GM08714 (cell line): ENCODE results near the gene CDYL.

Experiments
- H3K4me3 ChIP-seq: fragments of 200-500 bp; sonication (Bioruptor generic); 2 replicates; pipeline ENCODE4 v1.5.1; 2014; ENCODE audit warnings: mild to moderate bottlenecking, low read length, inconsistent platforms
- ZNF274 ChIP-seq: IDR thresholded peaks from 2 replicates; pipeline ENCODE4 v1.6.1; 2012; ENCODE audit warnings: mild to moderate bottlenecking, low read depth, low read length

CDYL gene

DNA sequence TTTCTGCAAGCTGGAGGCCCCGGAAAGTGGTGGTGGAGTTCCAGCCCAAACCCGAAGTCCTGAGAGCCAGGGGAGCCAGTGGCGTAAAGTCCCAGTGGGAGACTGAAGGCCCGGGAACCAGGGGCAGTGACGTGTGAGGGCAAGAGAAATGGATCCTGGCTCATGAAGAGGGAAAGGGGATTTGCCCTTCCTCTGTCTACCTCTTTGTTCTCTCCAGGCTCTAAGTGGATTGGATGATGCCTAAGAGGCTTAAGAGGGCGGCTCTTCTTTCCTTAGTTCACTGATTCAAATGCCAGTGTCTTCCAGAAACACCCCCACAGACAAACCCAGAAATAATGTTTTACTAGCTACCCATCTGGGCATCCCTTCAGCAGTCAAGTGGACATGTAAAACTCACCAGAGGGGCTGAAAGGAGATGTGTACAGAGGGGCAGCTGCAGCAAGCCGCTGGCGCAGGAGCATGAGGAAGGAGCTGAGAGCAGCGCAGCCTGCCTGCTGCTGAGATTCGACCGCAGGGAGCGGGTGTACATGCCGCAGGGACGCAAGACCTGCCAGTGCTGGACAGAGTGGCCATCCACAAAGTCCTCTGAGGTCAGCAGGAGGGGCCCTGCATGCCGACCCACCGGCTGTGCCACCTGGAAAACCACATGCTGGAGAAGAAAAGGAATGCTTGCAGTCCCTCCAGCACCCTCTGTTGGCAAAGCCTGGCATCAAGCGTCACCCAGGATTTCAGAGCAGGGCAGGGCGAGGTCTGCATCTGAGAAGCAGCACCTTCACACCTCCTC is 29.5 kb downstream of the CDYL start:
- H3K4me3 ChIP-seq, result no peak overlapping the region
- TF ChIP-seq ZNF274, result no peak

DNA sequence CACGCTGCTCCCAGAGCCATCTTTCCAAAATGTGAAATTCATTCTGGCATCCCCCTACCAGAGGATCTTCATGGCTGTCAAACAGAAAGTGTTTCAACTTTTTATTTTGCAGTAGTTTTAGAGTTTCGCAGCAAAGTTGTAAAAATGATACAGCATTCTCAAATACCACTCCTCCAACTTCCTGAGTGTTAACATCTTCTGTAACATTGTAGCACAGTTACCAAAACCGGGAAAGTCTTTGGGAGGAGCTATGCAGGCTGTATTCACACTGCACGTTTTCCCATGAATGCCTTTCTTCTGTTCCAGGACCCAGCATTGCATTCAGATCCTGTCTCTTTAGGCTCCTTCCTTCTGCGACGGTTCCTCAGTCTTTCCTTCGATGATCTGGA is 30.1 kb downstream of the CDYL start:
- no peak overlapping the region for H3K4me3 ChIP-seq
- TF ChIP-seq ZNF274, result no peak

DNA sequence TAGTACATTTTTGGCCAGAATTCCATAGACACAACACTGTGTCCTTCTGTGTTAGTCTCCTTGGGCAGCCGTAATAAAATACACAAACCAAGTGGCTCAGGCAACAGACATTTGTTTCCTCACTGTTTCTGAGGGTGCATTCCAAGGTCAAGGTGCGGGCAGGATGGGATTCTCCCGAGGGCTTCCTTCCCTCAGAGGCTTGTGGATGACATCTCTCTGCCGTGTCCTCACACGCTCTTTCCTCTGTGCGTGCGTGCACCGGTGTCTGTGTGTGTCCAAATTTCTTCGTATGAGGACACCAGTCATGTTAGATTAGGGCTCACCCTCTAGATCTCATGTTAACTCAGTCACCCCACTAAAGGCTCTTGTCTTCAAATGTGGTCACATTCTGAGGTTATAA is 30.6 kb downstream of the CDYL start:
- no peak overlapping the region for H3K4me3 ChIP-seq
- TF ChIP-seq ZNF274, result no peak

DNA sequence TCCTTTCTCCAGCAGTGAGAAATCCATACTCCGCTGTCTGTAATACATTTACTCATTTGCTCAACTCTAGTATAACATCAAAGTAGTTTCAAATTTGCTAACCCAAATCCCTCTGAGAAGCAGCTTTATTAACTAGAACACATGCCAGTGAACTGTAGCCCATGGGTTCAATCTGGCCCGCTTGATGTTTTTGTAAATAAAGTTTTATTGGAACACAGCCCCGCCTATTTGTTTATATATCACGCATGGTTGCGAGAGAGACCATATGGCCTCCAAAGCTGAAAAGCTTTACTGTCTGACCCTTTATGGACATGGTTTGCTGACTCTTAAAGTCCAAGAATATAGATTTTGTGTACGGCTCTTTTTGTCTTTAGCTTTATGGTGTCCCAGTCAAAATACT is 32.2 kb downstream of the CDYL start:
- H3K4me3 ChIP-seq, result no peak overlapping the region

DNA sequence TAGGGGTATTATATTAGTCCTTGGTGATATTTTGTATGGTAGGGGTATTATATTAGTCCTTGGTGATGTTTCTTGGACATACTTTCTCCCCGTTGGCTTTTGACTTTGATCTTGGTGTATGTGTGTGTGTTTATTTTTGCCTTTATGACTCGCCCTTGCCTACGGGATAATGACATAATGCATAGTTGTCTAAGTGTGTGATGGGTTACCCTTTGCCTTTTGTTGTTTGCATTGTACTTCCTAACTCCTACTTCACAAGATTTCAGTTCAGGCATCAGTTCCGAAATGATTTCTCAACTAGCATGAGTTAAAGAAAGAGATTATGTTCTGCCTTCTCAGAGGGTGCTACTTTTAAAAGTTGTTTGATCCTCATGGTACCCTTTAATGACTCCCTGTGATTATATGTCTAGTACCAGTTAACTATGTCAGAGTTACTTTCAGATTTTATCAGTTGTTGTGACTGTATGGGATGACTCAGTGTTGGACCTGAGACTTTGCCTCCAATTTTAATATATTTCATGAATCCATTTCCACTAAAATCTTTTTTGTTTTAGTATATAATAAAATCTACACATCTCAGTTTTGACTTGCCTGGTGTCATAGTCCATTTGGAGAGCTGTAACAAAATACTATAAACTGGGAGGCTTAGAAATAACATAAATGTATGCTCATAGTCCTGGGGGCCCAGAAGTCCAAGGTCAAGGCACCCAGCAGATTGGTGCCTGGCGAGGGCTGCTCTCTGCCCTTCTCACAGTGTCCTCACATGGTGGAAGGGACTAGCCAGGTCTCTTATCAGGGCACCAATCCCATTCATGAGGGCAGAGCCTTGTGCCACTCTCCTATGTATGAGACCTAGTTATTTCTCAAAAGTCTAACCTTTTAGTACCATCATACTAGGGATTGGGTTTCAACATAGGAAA is 34.1 kb downstream of the CDYL start:
- no peak overlapping the region for H3K4me3 ChIP-seq
- no peak for TF ChIP-seq ZNF274

More for the DNA sequence above, 32.2 kb downstream of the CDYL start:
- no peak for TF ChIP-seq ZNF274

DNA sequence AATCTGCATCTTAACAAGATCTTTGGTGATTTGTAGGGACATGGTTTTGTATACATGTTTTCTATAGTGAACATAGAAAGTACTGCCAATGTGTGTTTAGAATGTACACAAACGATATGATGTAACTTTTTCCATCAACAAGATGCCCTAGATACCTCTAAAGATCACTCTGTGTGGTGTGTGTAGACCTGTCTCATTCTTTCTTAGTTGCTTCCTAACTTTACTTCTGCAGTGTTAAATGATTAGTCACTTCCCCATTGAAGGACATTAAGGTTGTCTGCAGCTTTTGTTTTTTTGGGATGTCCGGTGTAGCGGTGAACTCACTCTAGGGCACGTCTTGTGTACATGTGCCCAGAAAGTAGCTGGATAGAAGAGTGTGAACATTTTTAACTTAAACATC is 35.9 kb downstream of the CDYL start:
- no peak for TF ChIP-seq ZNF274
- no peak overlapping the region for H3K4me3 ChIP-seq

DNA sequence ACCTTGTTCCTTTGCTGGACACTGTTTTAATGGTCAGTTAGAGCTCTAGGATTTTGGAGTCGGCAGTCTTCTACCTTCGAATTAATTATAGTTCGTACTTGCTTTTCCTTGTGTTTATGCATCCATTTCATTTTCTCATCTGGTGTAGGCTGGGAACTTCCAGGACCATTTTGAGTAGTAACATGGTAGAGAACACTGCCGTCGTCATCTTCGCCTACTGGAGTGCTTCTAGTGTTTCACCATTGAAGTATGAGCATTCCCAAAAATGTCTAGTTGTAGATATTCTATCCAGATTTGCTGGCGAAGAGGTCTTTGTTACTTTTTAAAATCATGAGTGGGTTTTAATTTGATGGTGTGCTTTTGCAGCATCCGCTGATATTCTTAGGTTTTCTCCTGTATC is 36.9 kb downstream of the CDYL start:
- TF ChIP-seq ZNF274, result no peak
- H3K4me3 ChIP-seq, result no peak overlapping the region

DNA sequence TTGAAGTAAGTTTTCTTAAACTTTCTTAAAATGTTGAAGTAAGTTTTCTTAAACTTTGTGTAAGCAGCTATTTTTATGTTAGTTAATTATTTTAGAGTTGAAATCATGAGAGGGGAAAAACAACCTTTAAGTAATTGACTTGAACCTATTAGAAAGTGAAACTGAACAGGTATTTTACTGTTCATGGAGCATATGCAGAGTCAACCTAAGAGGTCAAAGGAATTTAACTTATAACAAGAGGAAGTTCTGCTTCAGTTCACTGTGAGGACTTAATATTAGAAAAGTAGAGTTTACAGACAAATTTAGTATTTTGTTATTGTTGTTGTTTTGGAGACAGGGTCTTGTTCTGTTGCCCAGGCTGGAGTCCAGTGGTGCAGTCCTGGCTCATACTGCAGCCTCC is 38.0 kb downstream of the CDYL start:
- no peak for TF ChIP-seq ZNF274
- H3K4me3 ChIP-seq, result peak overlapping the region; percentile 21; the same call in 1 of the 2 replicates

DNA sequence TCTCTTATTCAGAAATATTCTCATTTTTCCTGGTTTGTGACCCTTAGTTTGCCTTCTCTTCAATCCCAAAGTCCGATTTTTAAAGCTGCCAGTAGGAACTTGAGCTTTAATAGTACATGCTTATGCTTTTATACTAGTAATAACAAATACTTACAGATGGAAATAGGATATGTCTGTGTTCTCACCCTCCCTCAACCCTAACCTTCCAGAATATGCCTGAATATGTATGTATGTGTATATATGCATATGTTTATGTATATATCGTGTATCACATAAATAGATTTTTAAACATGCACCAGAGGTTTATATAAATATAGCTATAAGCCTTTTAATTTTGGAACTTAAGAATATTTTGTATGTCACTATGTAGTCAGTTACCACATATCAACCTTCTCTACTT is 38.8 kb downstream of the CDYL start:
- no peak overlapping the region for H3K4me3 ChIP-seq
- TF ChIP-seq ZNF274, result no peak

DNA sequence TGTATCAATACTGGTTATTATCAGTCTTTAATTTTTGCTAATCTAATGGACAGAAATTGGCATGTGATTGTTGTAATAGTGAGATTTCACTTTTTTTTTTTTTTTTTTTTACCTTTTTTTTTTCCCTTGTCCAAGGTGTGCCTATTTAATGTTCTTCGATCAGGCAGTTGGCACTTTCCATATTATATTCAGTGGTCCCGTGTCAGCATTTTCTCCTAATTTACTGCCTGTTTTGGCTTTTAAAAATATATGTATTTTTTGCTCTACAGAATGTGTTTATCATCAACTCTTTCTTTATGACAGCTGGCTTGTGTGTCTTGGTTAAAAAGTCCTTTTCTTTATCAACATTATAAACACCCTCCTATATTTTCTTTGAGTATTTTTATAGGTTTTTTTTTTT is 39.4 kb downstream of the CDYL start:
- TF ChIP-seq ZNF274, result no peak
- no peak overlapping the region for H3K4me3 ChIP-seq

DNA sequence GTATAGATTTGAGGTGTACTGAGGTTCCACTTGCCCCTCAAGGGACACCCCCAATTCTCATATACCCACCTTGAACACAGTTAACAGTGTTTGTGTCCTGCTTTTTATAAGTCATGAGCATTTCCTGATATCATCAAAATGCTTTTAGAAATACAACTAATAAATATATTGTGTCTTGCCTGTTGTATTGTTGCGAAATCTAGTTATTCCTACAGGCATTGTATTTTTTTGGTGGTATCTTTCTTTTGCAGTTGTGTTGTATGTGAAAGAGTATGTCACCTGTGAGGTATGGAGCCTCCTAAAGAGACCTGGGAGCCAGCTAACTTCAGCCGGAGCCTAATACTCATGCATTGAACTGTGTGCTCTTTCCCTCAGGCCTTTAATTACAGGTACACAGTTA is 40.7 kb downstream of the CDYL start:
- no peak overlapping the region for H3K4me3 ChIP-seq
- no peak for TF ChIP-seq ZNF274

DNA sequence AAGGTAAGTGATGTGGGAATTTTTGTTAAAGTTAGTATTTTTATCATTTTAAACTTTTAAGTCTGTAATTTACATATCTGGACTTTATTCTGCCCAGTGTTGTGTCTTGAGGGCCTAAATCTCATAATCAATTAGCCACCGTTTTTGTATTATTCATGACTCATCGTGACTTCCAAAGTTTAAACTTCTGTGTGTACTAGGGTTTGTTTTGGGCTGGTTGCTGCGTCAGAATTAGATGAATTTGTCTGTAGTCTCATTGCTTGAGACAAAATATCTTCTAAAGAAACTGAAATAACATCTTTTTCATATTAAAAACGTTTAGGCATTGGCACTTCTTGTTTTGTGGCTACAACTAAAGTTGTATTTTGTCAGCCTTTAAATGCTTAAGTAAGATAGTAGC is 41.3 kb downstream of the CDYL start:
- H3K4me3 ChIP-seq, result no peak overlapping the region
- TF ChIP-seq ZNF274, result no peak

DNA sequence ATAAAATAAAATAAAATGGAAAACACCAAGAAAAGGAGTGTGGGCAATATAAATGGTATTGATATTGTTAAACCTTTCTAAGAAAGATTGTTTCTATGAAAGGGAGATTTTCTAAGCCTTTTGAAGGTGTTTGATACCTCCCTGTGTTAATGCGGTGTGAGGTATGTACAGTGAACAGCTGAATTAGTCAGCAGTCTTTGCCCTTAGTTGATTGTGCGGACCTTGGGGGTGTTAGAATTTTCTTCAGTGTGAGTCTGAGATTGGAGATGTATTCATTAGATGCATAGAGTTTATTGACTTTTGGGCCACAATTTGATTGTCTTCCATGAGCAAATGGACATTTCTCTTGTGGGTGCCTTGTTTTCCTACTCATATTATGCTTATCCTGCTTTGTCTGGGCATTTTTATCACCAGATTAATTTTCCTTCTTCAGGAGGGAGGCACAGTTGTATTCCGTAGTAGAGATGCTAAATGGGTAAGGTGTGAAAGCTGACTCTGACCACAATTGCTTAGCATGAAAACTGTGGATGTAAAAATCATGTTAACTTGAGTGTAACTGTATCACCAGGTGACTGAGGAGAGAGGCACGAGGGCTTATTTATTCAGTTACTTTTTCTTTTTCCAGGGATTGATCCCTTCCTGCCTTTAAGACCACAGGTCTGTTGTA is 42.2 kb downstream of the CDYL start:
- no peak overlapping the region for H3K4me3 ChIP-seq
- TF ChIP-seq ZNF274, result no peak

DNA sequence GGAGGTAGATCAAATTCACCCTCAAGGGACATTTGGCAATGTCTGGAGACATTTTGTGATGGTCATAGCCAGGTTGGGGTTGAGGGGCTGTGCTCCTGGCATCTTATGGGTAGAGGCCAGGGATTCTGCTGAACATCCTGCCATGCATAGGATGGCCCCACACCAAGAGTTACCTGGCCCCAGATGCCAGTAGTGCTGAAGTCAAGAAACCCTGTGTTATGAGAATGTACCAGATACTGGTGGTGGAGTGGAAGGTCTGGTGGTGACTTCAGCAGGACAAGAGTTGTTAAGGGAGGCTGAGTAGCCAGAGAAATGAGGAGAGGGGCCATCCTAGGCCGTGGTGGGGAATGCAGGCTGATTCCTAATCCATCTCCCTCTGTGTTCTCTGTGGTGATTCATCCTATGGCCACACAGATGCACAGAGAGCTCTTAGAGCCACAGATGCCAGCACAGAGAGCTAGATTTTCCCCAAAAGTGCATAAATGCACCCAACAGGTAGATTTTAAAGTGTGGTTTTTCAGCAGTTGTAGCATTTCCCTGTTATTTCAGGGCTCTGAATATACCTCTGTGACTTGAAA is 43.6 kb downstream of the CDYL start:
- TF ChIP-seq ZNF274, result no peak
- H3K4me3 ChIP-seq, result no peak overlapping the region
